Panc1 (cell line): ENCODE data around the gene IL4. TPM values are rescaled to one million over a fixed set of nuclear protein-coding genes. Genes with fewer than 3 reads are reported as not detected.

Experiments used
- ATAC-seq: fragments of 200-7000 bp; cut with Tn5 transposase; 2 replicates; pipeline ENCODE4 v1.9.1; 2020; ENCODE audit warnings: mild to moderate bottlenecking, moderate library complexity
- BruUV-seq: library from RNA; stranded (reverse); fragments of 400-500 nt; replicated peaks from 2 replicates; lab custom pipeline; 2021; lab: Mats Ljungman, UMichigan
- CTCF ChIA-PET: fragments of 300-600 bp; sonication (Branson Sonifier 250); formaldehyde crosslinking; loops from one replicate; lab custom pipeline; 2022; ENCODE audit warnings: antibody characterized with exemption; lab: Charles Lee
- POLR2A ChIA-PET: fragments of 300-600 bp; sonication (Branson Sonifier 250); formaldehyde crosslinking; loops from one replicate; lab custom pipeline; 2022; ENCODE audit warnings: antibody characterized with exemption; lab: Charles Lee
- DNase-seq: peaks from one replicate; pipeline ENCODE4 v3.0.0-alpha.2; 2010; ENCODE audit warnings: low read depth, low spot score
- H3K27ac ChIP-seq: 2 replicates; pipeline ENCODE4 v1.5.1; 2011; ENCODE audit warnings: mild to moderate bottlenecking, low read length, inconsistent platforms
- H3K27me3 ChIP-seq: fragments of 200-500 bp; sonication (Bioruptor generic); 2 replicates; pipeline ENCODE4 v1.6.0; 2014; ENCODE audit warnings: low read length, inconsistent platforms; ENCODE audit not compliant: control insufficient read depth, insufficient read depth
- H3K36me3 ChIP-seq: fragments of 200-500 bp; sonication (Bioruptor generic); 2 replicates; pipeline ENCODE4 v1.5.1; 2014; ENCODE audit warnings: inconsistent platforms, mild to moderate bottlenecking, low read length, moderate library complexity; ENCODE audit not compliant: control insufficient read depth, insufficient read depth
- H3K4me1 ChIP-seq: 2 replicates; pipeline ENCODE4 v1.5.1; 2011; ENCODE audit warnings: inconsistent platforms, mild to moderate bottlenecking, low read length, moderate library complexity; ENCODE audit not compliant: control insufficient read depth, insufficient read depth
- H3K4me3 ChIP-seq, 2 experiments: 2 replicates each; pipeline ENCODE4 v1.5.1; 2011 to 2012; ENCODE audit warnings: low read depth in 2 of 2, low read length in 2 of 2, mild to moderate bottlenecking in 2 of 2, inconsistent platforms in 1 of 2, moderate library complexity in 1 of 2
- H3K9me3 ChIP-seq: fragments of 200-500 bp; sonication (Bioruptor generic); 2 replicates; pipeline ENCODE4 v1.5.1; 2014; ENCODE audit warnings: low read depth, mild to moderate bottlenecking, inconsistent platforms, low read length, moderate library complexity; ENCODE audit not compliant: control insufficient read depth, insufficient read depth
- POLR2AphosphoS5 ChIP-seq: IDR thresholded peaks from 2 replicates; pipeline ENCODE4 v1.6.1; 2012; ENCODE audit warnings: mild to moderate bottlenecking, low read depth, low read length, moderate library complexity
- SIN3A ChIP-seq: IDR thresholded peaks from 2 replicates; pipeline ENCODE4 v1.6.1; 2012; ENCODE audit warnings: low read depth, mild to moderate bottlenecking, low read length, moderate library complexity, borderline replicate concordance; ENCODE audit not compliant: insufficient read depth
- TCF7L2 ChIP-seq: IDR thresholded peaks from 2 replicates; pipeline ENCODE4 v1.6.1; 2011; ENCODE audit warnings: mild to moderate bottlenecking, low read depth, low read length, inconsistent platforms
- in situ Hi-C: cut with HindIII; loops from 2 replicates; pipeline ENCODE4 v1.10.0; 2016; ENCODE audit warnings: low sequenced_read_pairs, low pct_unique_long_range_greater_than_20kb
- intact Hi-C: fragments of 100-400 bp; cut with micrococcal nuclease; formaldehyde crosslinking; loops from one replicate; pipeline ENCODE4 v1.10.0; 2022; ENCODE audit not compliant: unreplicated experiment
- total RNA-seq: library from RNA; stranded (reverse); gene quantifications from one replicate; pipeline ENCODE4 v1.2.1, GENCODE V29; 2021; ENCODE audit not compliant: unreplicated experiment
- TF ChIP-seq, protein P1 (sequence below): fragments of 450-650 bp; IDR thresholded peaks from 2 replicates; pipeline ENCODE4 v1.5.1; 2017; ENCODE audit warnings: mild to moderate bottlenecking
- TF ChIP-seq, protein P2 (sequence below), 2 experiments: IDR thresholded peaks; 2 replicates each; pipeline ENCODE4 v1.6.1; 2011 to 2012; ENCODE audit warnings: low read depth in 2 of 2, control low read depth in 1 of 2, low read length in 1 of 2, mild to moderate bottlenecking in 1 of 2, moderate library complexity in 1 of 2; ENCODE audit not compliant: insufficient read depth in 1 of 2

IL4 gene
- total RNA-seq, 1 experiment from 2014 or later: not detected

DNA sequence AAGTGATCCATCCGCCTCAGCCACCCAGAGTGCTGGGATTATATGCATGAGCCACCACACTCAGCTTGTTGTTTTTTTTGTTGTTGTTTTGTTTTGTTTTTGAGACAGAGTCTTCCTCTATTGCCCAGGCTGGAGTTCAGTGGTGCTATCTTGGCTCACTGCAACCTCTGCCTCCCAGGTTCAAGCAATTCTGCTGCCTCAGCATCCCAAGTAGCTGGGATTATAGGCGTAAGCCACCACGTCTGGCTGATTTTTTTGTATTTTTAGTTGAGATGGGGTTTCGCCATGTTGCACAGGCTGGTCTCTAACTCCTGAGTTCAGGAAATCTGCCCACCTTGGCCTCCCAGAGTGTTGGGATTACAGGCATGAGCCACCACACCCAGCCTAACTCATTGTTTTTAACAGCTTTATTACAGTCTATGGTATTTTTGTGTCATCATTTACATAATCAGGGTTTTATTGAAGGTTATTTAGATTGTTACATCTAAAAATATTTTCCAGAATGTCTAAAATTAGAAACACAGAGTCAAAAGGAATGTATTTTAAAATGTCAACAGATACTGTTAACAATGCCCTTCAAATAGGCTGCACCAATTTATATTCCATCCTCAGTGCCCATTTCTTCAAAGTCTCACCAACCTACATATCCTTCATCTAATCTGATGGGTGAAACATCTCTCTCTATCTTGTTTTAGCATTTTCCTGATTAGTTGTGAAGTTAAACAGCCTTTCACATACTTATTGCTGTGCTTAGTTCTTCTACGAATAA is 44.9 kb downstream of the IL4 start:
- no peaks in the 10 kb centered on the region for H3K4me1 ChIP-seq
- no peak overlapping the region for H3K27ac ChIP-seq
- TF ChIP-seq TCF7L2 (no peak), SIN3A (no peak), POLR2AphosphoS5 (no peak)
- TF ChIP-seq, protein P1, sequence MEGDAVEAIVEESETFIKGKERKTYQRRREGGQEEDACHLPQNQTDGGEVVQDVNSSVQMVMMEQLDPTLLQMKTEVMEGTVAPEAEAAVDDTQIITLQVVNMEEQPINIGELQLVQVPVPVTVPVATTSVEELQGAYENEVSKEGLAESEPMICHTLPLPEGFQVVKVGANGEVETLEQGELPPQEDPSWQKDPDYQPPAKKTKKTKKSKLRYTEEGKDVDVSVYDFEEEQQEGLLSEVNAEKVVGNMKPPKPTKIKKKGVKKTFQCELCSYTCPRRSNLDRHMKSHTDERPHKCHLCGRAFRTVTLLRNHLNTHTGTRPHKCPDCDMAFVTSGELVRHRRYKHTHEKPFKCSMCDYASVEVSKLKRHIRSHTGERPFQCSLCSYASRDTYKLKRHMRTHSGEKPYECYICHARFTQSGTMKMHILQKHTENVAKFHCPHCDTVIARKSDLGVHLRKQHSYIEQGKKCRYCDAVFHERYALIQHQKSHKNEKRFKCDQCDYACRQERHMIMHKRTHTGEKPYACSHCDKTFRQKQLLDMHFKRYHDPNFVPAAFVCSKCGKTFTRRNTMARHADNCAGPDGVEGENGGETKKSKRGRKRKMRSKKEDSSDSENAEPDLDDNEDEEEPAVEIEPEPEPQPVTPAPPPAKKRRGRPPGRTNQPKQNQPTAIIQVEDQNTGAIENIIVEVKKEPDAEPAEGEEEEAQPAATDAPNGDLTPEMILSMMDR: no peak
- TF ChIP-seq, protein P2, sequence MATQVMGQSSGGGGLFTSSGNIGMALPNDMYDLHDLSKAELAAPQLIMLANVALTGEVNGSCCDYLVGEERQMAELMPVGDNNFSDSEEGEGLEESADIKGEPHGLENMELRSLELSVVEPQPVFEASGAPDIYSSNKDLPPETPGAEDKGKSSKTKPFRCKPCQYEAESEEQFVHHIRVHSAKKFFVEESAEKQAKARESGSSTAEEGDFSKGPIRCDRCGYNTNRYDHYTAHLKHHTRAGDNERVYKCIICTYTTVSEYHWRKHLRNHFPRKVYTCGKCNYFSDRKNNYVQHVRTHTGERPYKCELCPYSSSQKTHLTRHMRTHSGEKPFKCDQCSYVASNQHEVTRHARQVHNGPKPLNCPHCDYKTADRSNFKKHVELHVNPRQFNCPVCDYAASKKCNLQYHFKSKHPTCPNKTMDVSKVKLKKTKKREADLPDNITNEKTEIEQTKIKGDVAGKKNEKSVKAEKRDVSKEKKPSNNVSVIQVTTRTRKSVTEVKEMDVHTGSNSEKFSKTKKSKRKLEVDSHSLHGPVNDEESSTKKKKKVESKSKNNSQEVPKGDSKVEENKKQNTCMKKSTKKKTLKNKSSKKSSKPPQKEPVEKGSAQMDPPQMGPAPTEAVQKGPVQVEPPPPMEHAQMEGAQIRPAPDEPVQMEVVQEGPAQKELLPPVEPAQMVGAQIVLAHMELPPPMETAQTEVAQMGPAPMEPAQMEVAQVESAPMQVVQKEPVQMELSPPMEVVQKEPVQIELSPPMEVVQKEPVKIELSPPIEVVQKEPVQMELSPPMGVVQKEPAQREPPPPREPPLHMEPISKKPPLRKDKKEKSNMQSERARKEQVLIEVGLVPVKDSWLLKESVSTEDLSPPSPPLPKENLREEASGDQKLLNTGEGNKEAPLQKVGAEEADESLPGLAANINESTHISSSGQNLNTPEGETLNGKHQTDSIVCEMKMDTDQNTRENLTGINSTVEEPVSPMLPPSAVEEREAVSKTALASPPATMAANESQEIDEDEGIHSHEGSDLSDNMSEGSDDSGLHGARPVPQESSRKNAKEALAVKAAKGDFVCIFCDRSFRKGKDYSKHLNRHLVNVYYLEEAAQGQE (IDR thresholded peaks at IDR 0.05; ENCODE audit: insufficient read depth in 1 of 2, low read depth in 2 of 2, low read length in 1 of 2): no peak
- no peaks in the 10 kb centered on the region for H3K27me3 ChIP-seq
- H3K9me3 ChIP-seq: no peaks in the 10 kb centered on the region
- H3K4me3 ChIP-seq: no peak overlapping the region
- H3K36me3 ChIP-seq: no peaks in the 10 kb centered on the region; the same call in 1 of the 2 replicates
- ChIA-PET CTCF (no interaction called here), POLR2A (interaction anchor here (0.6 kb wide), 1 partner anchor 311 kb away, joined by 6 read pairs; no protein-coding TSS in a partner anchor)
- intact Hi-C loops: no loop called here
- DNase-seq (no peak), ATAC-seq (no peak)
- no TSS peak for BruUV-seq
- in situ Hi-C loops: no loop called here

DNA sequence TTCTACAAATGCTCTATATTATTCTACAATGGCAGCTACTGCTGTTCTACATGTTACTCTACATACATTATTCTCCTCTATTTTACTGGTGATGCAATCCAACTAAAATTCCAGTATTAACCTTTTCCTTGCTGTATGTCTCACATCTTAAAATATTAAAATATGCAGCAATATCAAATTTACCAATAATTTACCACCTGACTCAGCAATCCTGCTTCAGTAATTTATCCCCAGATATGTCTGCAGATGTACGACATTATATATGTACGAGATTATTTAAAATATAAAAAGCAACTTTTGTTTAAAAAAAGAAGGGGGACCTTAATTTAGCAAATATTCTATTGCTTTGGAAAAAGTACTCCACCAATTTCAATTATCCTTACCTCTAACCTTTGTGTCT is 52.0 kb downstream of the IL4 start:
- intact Hi-C loops (no loop called here), in situ Hi-C loops (no loop called here)
- TF ChIP-seq, protein P2 (IDR thresholded peaks at IDR 0.05; ENCODE audit: insufficient read depth in 1 of 2, low read depth in 2 of 2, low read length in 1 of 2): no peak
- TF ChIP-seq TCF7L2 (no peak), POLR2AphosphoS5 (no peak), SIN3A (no peak)
- TF ChIP-seq, protein P1: no peak
- no TSS peak for BruUV-seq
- ATAC-seq (no peak), DNase-seq (no peak)
- no peaks in the 10 kb centered on the region for H3K9me3 ChIP-seq
- POLR2A ChIA-PET: no interaction called here
- no peak overlapping the region for H3K4me3 ChIP-seq
- CTCF ChIA-PET: no interaction called here
- H3K36me3 ChIP-seq: peaks cover 2% of the 10 kb centered on the region; the same call in 1 of the 2 replicates
- no peak overlapping the region for H3K27ac ChIP-seq
- H3K4me1 ChIP-seq: no peaks in the 10 kb centered on the region
- H3K27me3 ChIP-seq: no peaks in the 10 kb centered on the region
